Activated CD8-positive, alpha-beta memory T cell treated with anti-CD3 and anti-CD28 coated beads for 1 hour (primary cell): ENCODE results near the gene GIGYF1.
"Not testable (repeated sequence)": the region's sequence is repeated elsewhere in the genome, so short reads cannot be mapped to it uniquely, and the experiment has no call there.

Experiments
- DNase-seq, 2 donors: peaks; one replicate each; pipeline ENCODE4 v3.0.0-alpha.2; 2020; ENCODE audit warnings: low read depth in 1 of 2; ENCODE audit errors: extremely low read depth in 1 of 2

Gene GIGYF1

DNA sequence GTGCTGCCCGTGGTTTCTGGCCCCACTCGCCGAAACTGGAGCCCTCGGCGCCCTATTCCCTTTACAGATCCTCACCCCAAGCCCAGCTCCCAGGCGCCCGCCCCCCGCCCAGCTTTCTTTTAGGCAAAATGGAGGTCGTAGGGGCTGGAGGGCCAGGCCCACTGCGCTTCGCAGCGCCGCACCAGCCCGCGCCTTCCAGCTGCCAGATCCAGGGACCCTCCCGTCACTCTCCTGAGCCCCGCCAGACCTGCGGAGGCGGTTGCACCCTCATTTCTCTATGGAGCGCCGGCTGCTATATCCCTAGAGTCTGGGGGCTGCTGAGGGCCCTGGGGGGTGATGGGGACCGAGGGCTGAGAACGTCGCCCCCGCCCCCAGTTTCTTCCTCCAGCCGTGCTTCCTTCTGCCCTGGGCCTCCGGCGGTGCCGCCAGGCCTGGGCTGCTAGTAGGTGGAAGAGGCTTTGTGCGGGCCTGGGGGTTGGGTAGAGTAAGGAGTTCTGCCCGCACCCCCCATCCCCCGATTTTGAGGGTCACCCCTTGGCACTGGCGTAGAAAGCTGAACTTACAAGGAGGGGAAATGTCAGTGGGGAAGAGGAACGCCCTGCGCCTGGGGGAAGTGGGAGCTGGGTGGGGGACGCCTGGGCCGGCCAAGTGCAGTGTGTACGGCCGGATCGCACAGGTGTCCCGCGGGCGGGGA, 19.5 kb downstream of the GIGYF1 start:
- no peak for DNase-seq

GRCh38 chr7:100673942-100674410, 20.1 kb downstream of the GIGYF1 start:
- peak in 1 of 2 donors; percentile 32 for DNase-seq

DNA sequence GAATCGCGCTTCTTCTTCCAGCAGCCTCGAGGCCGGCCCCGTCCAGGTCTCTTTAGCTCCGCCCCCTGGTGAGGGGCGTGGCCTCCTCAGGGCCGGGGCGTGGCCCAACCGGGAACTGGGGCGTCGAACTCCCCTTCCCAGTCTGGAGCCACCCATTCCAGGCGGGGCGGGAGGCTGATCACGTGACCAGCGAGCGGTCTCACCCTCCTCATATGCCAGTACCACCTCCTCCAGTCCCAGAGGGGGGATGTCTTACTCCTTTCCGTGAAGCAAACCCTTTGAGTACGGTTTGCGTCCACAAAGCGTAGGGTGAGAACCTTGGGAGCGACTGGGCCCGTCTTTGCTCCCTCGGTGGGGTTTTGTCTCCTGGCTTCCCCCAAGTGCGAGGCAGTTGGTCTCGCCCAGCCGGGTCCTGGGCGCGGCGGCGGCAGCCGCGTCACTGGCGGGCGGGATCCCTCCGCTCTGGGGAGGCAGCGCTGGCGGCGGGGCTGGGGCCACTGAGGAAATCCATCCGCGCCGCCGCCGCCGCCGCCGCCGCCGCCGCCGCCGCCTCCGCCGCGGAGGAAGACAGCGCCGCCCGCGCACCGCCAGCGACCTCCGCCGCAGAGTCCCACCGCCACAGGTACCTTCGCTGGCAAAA, 20.6 kb downstream of the GIGYF1 start, which contains the start of gene GNB2:
Gene GNB2 (plus strand): TSS at position 439 of the 640 bp plus-strand sequence. CDS start 2,526 bp downstream, outside the sequence.
- DNase-seq: peak; percentile 93 to 96

DNA sequence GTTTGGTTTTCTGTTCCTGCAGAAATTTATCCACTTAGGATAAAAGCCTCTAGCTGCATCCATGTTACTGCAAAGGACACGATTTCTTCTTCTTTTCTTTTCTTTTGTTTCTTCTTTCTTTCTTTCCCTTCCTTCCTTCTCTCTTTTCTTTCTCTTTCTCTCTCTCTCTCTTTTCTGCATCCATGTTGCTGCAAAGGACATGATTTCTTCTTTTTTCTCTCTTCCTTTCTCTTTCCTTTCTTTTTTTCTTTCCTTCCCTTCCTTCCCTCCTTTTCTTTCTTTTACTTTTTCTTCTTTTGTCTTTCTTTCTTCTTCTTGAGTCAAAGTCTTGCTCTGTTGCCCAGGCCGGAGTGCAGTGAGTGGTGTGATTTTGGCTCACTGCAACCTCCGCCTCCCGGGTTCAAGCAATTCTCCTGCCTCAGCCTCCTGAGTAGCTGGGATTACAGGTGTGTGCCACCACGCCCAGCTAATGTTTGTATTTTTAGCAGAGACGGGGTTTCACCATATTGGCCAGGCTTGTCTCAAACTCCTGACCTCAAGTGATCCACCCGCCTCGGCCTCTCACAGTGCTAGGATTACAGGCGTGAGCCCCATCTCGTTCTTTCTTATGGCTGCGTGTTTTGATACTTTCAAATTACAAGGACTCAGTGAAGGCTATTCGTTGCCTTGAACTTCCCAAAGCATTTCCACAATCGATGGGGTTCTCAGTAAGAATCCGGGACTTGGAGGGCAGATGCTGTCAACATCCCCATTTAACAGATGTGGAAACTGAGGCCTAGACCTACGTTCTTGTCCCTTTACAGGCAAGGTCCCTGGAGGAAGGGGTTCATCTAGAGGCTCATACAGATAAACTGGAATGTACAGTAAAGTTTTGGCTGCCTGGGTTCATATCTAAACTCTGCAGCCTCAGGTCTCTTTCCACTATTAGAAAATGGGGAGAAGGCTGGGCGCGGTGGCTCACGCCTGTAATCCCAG, 22.4 kb downstream of the GIGYF1 start:
- DNase-seq: no peak

- no peak for DNase-seq
These were observed 24.0 kb downstream of the GIGYF1 start for GRCh38 chr7:100670074-100670473.

- DNase-seq: not testable (repeated sequence)
These were observed 24.9 kb downstream of the GIGYF1 start for GRCh38 chr7:100669106-100669505.

DNA sequence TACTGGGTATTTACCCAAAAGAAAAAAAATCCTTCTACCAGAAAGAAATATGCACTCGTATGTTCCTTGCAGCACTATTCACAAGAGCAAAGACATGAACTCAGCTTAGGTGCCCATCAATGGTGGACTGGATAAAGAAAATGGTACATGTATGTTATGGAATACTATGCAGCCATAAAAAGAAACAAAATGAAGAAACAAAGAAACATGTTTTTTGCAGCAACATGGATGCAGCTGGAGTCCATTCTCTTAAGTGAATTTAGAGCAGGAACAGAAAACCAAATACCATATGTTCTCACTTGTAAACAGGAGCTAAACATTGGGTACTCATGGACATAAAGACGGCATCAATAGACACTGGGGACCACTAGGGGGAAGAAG, 26.0 kb downstream of the GIGYF1 start:
- no peak for DNase-seq

- DNase-seq: no peak
These were observed 26.6 kb downstream of the GIGYF1 start for GRCh38 chr7:100667331-100668068.

- DNase-seq: no peak
These were observed 28.8 kb downstream of the GIGYF1 start for GRCh38 chr7:100665168-100665726.

DNA sequence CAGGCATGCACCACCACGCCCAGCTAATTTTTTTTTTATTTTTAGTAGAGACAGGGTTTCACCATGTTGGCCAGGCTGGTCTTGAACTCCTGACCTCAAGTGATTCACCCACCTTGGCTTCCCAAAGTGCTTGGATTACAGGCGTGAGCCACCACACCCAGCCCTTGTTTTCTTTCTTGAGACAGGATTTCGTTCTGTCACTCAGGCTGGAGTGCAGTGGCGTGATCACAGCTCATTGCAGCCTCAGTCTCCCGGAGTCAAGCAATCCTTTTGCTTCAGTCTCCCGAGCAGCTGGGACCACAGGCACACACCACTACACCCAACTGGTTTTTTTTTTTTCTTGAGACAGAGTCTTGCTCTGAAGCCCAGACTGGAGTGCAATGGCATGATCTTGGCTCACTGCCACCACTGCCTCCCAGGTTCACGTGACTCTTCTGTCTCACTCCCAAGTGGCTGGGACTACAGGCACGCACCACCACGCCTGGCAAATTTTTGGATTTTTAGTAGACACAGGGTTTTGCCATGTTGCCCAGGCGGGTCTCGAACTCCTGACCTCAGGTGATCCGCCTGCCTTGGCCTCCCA, 31.8 kb downstream of the GIGYF1 start:
- not testable (repeated sequence) for DNase-seq

- peak in 1 of 2 donors; percentile 34 for DNase-seq
These were observed 38.0 kb downstream of the GIGYF1 start, which contains the start of gene ACTL6B for GRCh38 chr7:100655908-100656674. Gene ACTL6B, minus strand, starts transcription at chr7:100656448. Its CDS starts 94 bp downstream, at chr7:100656354.

GRCh38 chr7:100654908-100655831, 38.9 kb downstream of the GIGYF1 start:
- no peak for DNase-seq

- no peak for DNase-seq
These were observed 44.1 kb downstream of the GIGYF1 start for GRCh38 chr7:100649826-100650565.

DNA sequence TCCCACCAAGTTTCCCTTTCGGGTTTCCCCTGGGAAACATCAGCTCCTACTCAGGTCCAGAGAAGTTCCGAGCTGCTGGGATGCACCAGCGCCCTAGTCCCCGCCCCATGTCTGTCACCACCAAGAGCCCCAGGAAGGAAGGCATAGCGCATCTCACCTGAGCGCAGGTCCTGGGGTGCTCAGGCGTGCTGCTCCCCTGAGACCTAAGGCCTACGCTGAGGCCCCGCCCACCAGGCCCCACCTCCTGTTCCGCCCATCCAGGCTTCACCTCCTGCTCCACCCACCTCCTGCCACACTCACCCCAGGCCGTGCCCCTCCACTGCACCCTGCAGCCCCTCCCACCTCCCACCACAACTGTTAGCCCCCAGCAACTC, 51.5 kb downstream of the GIGYF1 start:
- no peak for DNase-seq

GRCh38 chr7:100641860-100642533, 52.1 kb downstream of the GIGYF1 start:
- no peak for DNase-seq

DNA sequence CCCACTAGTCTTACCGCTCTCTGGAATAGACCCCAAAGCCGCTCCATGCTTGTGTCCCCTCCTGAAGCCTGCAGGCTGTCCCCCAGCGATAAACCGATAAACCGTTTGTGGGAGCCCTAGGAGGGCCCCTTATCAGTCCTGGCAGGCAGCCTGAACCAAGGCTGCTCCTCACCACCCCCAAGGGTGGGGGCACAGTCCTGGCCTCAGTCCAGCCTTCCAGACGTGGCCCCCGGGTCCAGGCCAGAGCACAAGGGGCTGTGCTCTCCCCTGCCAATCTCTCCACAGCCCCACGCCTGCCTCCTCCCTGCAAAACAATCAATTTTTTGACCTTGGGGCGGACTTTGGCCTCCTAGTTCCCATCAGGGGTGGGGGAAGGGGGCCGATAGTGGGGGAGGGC, 52.6 kb downstream of the GIGYF1 start, which contains the start of gene TFR2:
Gene TFR2 (minus strand): TSS at position 90 of the 397 bp plus-strand sequence. CDS start 43 bp downstream, at position 47.
- no peak for DNase-seq
